Stimulated activated CD8-positive, alpha-beta memory T cell treated with anti-CD3 and anti-CD28 coated beads, Interleukin-12 subunit alpha, Interleukin-12 subunit beta, amount 100 ng/mL, for 4 hours (primary cell): ENCODE data around the gene SPIRE1.
"Not testable (repeated sequence)": the region's sequence is repeated elsewhere in the genome, so short reads cannot be mapped to it uniquely, and the experiment has no call there.

Experiments used
- DNase-seq: peaks from one replicate; pipeline ENCODE4 v3.0.0-alpha.2; 2020; ENCODE audit warnings: low read depth

SPIRE1 gene

GRCh38 chr18:12416098-12416729 lies 241.7 kb downstream of the SPIRE1 start:
- no peak for DNase-seq

- no peak for DNase-seq
These were observed 246.5 kb downstream of the SPIRE1 start for GRCh38 chr18:12411456-12411855.

GRCh38 chr18:12410747-12411146 lies 247.2 kb downstream of the SPIRE1 start:
- DNase-seq = not testable (repeated sequence)

- no peak for DNase-seq
These were observed 247.8 kb downstream of the SPIRE1 start for GRCh38 chr18:12410081-12410481.

- no peak for DNase-seq
These were observed 248.4 kb downstream of the SPIRE1 start for GRCh38 chr18:12409469-12409868.

GRCh38 chr18:12408247-12408869 lies 249.5 kb downstream of the SPIRE1 start:
- peak; percentile 9 for DNase-seq

- DNase-seq = no peak
These were observed 251.4 kb downstream of the SPIRE1 start for GRCh38 chr18:12406371-12407111.

- DNase-seq = no peak
These were observed 252.8 kb downstream of the SPIRE1 start for GRCh38 chr18:12405066-12405465.

- DNase-seq = no peak
These were observed 254.1 kb downstream of the SPIRE1 start for GRCh38 chr18:12403601-12404506.

GRCh38 chr18:12401881-12402280 lies 256.0 kb downstream of the SPIRE1 start:
- DNase-seq = no peak

GRCh38 chr18:12399231-12399630 lies 258.7 kb downstream of the SPIRE1 start:
- no peak for DNase-seq

GRCh38 chr18:12398625-12399024 lies 259.3 kb downstream of the SPIRE1 start:
- DNase-seq = no peak

- no peak for DNase-seq
These were observed 260.1 kb downstream of the SPIRE1 start for GRCh38 chr18:12397793-12398192.

GRCh38 chr18:12397254-12397653 lies 260.7 kb downstream of the SPIRE1 start:
- no peak for DNase-seq
